GM08714 (cell line): ENCODE data around the gene LBH.

ENCODE experiments used
- H3K4me3 ChIP-seq: fragments of 200-500 bp; sonication (Bioruptor generic); 2 replicates; pipeline ENCODE4 v1.5.1; 2014; ENCODE audit warnings: mild to moderate bottlenecking, low read length, inconsistent platforms
- ZNF274 ChIP-seq: IDR thresholded peaks from 2 replicates; pipeline ENCODE4 v1.6.1; 2012; ENCODE audit warnings: mild to moderate bottlenecking, low read depth, low read length

The LBH gene

DNA sequence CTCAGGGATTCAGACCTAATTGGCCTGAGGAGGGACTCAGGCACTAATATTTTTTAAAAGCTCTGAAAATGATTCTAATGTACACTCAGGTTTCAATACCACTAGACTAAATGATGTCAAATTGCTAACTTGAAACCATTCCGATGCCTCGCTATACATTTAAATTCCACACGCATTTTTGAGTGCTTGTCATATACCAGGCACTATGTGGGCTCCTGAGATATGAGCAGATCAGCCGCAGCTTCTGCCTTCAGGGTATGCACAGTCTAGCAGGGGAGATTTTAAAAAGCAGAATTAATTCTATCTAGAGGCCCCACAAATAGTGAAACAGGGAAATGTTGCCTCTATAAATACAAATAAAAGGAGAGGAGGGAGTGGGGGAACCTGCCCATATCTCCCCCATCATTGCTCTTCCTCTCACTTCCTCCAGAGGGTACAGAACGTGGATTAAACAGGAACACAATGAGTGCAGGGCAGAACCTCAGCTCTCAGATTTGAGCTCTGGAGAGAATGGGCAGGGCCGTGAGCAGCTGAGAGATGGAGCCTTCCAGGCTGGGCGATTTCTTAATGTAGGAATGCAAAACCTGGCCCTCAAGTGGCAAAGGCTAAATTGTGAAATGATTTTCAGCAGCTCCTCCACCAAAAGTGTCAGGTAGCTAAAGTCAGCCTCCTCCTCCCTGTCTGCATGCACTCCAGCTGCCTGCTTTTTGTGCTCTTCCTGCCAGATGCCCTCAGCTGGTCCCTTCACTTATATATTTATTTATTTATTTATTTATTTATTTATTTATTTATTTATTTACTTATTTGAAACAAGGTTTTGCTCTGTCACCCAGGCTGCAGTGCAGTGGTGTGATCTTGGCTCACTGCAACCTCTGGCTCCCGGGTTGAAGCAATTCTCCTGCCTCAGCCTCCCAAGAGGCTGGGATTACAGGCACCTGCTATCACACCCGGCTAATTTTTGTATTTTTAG lies 24.6 kb upstream of the LBH start:
- H3K4me3 ChIP-seq: no peak overlapping the region
- no peak for TF ChIP-seq ZNF274

DNA sequence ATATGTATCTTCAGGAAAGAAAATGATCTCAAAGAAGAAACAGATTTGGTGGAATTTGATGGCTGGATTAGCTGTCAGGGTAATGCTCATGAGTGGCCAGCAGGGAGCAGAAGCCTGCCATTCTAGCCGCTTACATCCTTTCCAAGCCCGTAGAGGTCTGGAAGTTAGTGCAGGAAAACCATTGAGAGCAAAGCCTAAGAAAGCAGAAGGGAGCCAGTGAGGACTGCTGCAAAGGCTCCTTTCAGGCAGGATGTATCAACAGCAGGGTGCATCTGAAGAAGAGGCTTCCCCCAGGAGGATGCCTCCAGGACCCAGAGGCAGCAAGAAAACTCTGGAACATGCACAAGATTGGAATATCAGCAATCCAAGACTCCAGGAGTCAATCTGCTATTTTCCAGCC lies 22.9 kb upstream of the LBH start:
- no peak for TF ChIP-seq ZNF274
- no peak overlapping the region for H3K4me3 ChIP-seq

GRCh38 chr2:30209227-30209626 lies 22.1 kb upstream of the LBH start:
- H3K4me3 ChIP-seq: no peak overlapping the region
- no peak for TF ChIP-seq ZNF274

DNA sequence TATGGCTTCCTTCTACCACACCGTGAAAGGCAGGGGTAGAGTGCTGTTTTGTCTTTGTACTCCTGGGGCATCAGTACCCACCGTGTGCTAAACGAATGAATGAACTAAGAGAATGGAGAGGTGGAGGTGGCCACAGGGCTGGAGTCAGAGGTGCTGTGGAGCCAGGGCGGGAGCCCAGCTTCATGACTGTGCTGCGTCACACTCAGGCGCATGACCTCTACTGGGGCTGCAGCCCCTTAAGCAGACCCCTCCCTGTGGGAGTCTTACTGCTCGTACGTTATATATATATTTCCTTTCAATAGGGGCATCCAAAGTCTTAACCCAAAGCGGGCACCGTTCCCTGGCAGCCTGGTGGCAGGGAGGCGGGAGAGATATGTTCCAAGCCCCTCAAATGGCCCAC lies 18.0 kb upstream of the LBH start:
- no peak for TF ChIP-seq ZNF274
- H3K4me3 ChIP-seq: no peak overlapping the region

DNA sequence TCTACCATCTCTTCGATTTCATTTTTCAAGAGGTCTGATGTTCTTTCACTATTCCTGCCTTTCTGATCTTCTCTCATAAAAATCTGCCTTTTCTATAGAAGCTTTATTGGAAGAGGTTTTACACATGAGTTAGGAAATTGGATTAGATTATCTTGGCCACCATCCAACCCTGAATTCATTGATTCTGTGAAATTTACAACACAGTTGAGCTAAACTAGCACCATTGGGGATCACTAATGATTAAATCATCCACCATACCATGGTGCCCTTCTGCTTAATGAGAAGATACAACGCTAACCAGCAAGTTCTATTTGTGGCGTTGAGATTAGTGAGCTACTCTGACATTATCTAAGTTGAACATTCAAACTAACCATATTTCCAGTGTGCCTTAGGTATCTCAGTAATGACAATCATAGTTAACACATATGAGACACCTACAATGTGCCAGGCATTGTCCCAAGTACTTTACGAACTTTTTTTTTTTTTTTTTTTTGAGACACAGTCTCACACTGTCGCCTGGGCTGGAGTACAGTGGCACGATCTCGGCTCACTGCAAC lies 17.3 kb upstream of the LBH start:
- H3K4me3 ChIP-seq: no peak overlapping the region
- no peak for TF ChIP-seq ZNF274

DNA sequence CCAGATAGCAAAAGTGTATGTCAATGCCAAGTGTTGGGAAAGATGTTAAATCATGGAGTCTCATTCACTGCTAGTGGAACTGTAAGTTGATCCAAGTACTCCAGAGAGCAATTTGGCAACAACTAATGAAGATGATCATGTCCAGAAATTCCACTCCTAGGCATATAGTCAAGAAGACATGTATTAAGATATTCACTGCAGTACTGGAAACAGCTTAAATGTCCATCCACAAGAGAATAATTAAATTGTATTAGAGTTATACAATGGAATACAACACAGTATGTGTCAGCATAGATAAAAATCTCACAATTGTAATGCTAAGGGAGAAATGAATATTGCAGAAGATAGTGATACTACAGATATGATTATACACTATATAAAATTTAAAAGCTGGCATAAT lies 15.2 kb upstream of the LBH start:
- TF ChIP-seq ZNF274: no peak
- no peak overlapping the region for H3K4me3 ChIP-seq

- TF ChIP-seq ZNF274: no peak
- no peak overlapping the region; the same call in 1 of the 2 replicates for H3K4me3 ChIP-seq
Observed at GRCh38 chr2:30217644-30218337, 13.5 kb upstream of the LBH start.

GRCh38 chr2:30218338-30218713 lies 13.0 kb upstream of the LBH start:
- TF ChIP-seq ZNF274: no peak
- no peak overlapping the region for H3K4me3 ChIP-seq

- no peak for TF ChIP-seq ZNF274
- H3K4me3 ChIP-seq: no peak overlapping the region
Observed at GRCh38 chr2:30218814-30219213, 12.5 kb upstream of the LBH start.

GRCh38 chr2:30219886-30220875 lies 11.2 kb upstream of the LBH start:
- no peak overlapping the region for H3K4me3 ChIP-seq
- TF ChIP-seq ZNF274: no peak

GRCh38 chr2:30221531-30221930 lies 9.8 kb upstream of the LBH start:
- no peak for TF ChIP-seq ZNF274
- no peak overlapping the region for H3K4me3 ChIP-seq

DNA sequence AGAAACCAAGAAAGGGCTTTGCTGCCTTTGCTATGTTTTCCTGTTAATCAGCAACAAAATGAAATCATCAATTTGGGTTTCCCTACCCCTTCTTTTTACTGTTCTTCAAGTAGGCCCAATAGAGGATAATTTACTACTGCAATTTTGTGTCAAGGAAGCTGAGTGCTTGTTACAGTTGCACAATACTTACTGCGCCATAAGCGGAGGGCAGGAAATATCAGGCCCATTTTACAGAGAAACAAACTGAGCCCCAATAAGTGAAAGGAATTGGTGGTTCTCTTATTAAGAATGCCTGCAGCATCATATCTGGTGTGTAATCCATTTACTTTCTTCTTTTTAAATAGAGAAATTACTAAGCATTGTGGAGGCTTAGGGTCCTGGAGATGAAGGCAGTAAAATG lies 9.3 kb upstream of the LBH start:
- no peak overlapping the region for H3K4me3 ChIP-seq
- TF ChIP-seq ZNF274: no peak

DNA sequence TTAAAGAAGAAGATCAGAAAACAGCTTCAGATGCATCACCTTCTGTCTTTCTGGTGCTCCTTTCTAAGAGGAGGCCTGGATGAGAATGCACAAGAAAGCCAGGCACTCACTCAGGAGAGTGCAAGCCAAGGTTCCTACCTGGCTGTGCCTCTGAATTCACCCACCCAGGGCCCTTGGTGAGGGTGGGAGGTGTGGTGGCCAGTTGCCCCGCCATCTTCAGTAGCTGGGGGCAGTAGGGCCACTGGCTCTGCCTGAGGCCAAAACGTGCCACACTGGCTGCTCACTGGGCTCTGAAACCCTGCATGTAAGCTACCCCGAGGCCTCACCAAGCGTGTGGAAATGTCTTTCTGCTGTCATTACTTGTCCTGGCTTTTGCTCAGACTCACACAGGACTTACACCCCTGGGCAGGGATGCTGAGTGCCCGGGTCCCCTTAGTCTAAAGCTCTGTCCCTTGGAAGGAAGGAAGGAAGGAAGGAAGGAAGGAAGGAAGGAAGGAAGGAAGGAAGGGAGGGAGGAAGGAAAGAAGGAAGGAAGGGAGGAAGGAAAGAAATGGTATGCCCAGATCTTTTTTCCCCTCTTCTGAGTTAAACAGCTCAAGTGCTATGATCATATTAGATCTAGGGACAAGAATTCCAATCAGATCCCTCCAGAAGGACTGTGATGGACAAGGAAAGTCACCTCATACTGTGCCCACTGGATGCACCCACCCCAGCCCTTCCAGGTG lies 8.5 kb upstream of the LBH start:
- TF ChIP-seq ZNF274: no peak

More for the DNA sequence above, 8.5 kb upstream of the LBH start:
- H3K4me3 ChIP-seq: no peak overlapping the region
